ENCODE results near the gene DRGX.

Gene DRGX

DNA sequence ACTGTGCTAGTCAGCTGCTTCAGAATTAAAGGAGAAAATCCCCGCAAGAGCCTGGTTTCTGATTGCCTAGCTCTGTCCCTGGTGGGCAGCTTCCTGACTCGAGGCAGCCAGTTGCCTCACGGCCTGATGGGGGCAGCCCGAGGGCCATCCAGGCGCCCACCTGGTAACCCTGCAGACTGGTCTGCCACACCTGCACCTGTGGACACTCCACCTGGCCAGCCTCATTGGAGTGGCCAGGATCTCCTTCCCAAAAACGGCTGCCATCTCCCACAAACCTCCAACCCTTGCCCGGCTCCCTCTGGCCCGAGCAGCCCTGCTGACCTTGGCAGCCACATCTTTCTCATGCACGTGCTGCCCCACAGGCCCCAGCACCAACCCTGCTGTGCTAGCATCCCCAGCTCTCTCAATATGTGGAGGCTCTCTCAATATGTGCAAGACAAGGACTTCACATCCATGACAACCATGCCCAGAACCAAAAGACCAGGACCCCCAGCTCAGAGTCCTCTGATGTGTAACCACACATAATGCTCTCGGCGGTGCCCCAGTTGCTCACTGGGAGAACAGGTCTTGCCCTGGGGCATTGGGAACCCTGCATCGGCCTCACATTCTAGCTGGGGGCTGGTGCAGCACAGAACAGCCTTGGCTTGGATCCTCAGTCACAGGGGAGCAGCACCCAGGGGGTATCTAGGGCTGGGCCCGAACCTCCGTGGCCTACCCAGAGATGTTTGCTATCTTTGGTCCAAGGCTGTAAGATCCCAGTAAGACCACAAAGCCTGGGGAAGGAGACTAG lies 14.6 kb downstream of the DRGX start:
- no peak for DNase-seq

DNA sequence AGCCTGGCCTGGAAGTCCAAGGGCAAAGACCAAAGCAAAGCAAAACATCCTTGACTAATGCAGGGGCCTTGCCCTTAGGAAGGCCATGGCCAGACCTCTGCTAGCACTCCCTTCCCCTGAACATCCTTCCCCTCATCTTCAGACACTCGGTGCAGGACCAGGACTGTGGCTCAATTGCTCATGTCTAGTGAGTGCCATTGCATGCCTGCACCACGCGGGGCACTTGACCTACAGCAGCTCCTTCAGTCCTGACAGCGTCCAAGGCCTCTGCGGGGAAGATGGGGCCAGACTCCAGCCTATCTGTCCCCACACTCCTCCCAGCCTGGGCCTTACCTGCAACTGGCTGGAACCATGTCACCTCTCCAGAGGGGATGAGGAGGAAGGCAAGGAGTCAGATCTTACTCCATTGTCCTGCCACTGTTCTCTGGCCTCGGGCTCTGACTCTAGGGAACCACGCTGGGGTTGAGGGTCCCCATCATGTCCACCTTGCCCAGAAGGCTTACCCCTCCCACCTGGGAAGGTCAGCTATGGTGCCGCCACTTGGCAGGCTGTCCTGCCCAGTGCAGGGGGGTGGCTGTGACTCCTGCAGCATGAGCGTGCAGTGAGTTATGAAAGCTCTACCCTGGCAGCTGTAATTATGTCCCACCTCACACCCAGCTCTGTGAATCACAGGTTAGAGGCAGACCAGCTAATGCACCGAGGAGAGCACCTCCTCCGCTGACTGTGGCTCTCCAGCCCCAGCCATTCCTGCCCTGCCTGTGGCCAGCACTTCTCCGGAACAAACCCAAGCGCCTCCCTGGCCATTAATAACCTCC lies 16.1 kb downstream of the DRGX start:
- no peak for DNase-seq

GRCh38 chr10:49377256-49377655 lies 18.6 kb downstream of the DRGX start:
- DNase-seq: no peak

- DNase-seq: no peak
Measured at GRCh38 chr10:49375611-49376010, 20.3 kb downstream of the DRGX start.

GRCh38 chr10:49374740-49375139 lies 21.1 kb downstream of the DRGX start:
- DNase-seq: no peak

- DNase-seq: no peak
Measured at GRCh38 chr10:49373361-49373760, 22.5 kb downstream of the DRGX start.

GRCh38 chr10:49371967-49372366 lies 23.9 kb downstream of the DRGX start:
- no peak for DNase-seq

DNA sequence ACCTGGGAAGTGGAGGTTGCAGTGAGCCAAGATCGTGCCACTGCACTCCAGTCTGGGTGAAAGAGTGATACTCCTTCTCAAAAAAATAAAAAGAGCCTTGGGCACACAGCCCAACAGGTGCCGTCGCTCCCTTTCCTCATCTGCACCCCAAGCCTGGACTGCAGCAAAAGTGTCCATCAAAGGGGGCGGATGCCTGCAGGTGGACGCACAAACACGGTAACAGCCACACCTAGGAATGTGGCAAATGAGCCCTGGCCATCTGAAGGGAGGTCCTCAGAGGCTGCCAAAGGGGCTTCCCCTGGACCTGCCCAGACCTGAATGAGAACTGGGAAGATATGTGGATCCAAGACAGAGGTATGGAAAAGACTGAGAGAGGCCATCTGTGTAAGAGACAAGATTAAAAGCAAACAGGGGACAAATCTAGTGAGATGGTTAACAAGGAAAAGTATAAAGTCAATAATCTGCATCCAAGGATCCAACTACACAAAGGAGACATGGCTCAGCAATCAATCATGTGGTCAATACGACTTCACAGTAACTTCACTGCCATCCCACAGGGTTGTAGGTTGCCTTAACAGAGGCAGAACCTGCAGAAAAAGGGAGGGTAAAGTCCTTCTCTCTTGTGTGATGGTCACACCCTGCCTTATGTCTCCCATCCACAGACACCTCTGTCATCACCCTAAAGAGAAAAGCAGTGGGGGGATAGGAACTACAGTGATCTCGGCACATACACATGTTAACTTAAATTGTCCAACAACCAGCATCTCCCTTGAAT lies 25.4 kb downstream of the DRGX start:
- no peak for DNase-seq

- DNase-seq: no peak
Measured at GRCh38 chr10:49369216-49370162, 26.4 kb downstream of the DRGX start.

DNA sequence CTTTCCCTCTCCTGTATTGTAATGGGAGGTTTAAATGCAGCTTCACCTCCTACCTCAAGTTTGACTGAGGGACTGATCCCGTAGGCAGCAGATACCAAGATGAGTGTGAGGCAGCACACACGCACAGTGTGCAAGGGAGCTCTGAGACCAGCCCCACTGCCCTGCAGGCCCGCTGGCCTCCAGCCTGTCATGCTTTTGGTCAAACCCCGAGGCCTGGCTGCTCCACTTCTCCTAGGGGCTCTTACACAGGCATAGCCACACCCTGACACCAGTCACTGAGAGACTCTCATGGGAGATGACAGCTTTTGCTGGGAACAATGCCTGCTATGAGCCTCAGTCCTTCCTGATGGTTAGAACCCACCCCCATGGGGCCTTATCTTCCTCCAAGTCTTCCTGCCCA lies 27.6 kb downstream of the DRGX start:
- DNase-seq: no peak

GRCh38 chr10:49367600-49367999 lies 28.3 kb downstream of the DRGX start:
- DNase-seq: no peak

DNA sequence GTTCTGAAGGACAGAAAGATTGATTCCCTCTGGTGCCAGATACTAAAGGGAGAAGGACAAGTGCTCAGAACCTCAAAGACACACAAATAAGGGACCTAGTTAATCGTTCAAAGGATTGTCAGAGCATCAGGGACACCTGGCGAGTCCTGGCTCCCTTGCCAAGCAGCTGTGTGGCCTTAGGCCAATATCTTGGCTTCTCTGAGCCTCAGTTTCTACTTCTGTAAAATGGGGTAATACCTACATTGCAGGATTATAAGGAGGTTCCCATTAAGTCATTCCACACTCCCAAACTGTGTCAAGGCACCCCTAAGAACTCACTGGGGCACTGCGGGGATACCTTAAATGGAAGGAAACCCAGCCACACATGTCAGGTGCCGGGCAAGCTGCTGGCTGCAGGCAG lies 29.4 kb downstream of the DRGX start:
- DNase-seq: no peak

DNA sequence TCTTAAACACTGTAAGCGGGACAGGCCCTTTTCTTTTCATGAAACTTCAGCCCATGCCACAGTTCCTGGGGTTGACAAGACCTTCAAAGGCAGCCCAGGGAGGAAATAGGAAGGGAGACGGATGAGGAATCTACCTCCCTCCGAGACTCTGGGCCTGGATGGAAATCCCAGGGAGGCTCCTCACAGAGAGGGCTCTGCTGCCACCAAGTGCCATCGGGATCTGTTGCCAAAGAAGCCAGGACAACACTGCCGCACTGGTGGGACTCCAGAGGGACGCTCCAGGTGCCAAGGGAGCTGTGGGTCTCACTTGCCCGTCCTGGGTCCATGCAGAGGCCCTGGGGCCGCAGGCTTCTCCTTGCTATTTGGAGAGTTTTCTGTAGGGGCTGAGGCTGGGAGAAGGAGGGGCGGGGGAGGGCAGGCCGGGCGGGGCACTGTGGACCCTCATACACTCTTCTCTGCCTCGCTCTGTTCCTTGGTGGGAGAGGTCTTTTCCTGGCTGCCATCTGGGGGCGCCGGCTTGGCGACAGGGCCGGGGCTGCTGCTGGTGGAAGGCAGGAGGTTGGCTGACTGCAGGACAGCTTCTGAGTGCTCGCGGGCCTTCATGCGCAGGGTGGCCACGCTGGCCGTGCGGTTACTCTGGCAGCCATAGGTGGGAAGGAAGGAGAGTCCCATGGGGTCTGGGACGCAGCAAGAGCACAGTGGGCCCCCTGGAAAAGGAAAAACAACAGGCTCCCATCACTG lies 30.0 kb downstream of the DRGX start:
- no peak for DNase-seq

DNA sequence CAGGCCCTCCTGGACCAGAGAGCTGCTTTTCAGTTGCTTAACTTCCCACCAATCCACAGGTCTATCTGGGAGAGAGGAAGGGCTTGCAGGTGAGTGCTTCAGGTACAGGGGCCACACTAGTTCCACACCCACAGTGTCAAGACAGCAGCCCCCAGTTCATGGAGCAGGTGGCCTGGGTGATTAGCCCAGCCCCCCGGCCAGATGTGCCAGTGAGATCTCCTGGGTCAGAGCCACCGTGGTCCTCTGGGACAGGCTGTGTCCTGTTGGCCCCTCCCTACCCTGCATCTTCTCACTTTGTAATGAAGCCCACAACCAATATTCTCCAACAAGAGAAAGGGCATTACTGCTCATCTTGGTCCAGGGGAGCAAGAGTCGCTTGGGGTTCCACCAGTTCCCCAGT lies 30.6 kb downstream of the DRGX start:
- DNase-seq: no peak

DNA sequence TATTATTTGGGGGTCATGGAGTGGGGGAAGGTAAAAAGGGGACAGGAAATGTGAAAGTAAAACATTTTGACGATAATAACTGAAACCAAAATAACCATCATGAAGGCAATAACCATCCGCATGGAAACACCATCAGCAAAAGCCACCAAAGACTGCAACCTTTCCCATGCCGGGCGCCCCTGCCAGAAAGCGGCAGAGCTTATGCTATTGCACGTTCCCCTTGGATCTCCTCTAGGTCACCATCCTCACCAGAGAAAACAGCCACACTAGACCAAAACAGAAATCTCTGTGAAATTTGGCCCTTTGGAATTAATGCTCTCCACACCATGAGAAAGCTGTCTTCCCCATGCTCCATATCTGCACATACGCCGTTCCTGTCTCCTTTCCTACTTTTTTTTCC lies 31.1 kb downstream of the DRGX start:
- DNase-seq: no peak

GRCh38 chr10:49364051-49364450 lies 31.8 kb downstream of the DRGX start:
- no peak for DNase-seq

DNA sequence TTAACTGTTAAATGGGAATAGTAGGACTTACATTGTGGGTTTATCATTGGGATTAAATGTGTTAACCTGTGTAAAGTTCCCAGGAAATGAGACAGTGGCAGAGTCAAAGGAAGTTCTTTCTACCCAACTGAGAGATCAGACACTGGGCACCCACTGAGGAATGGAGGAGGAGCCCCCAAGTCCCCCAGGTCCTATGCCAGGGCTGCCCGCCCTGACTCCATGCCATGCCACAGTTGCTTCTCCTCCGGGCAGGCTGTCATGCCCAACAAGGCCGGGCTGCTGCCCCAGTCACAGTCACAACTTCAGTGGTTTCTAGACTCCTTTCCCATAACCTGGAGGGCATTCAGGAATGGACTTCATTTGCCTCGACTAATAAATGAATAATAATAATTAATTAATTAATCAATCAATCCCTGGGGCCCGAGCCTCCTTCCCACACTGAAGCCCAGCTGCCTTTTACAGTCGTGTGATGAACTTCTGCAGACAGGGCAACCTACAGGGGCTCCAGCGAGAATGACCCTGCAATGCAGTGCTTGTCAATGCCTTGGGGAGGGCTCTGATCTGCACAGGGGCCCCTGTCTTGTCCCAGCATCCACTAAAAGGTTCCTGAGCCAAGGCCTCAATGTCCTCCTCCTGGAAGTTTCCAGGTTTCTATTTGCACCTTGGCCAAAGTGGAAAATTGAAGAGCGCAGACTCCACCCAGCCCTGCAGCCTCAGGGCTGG lies 32.4 kb downstream of the DRGX start:
- no peak for DNase-seq

GRCh38 chr10:49362596-49363260 lies 33.2 kb downstream of the DRGX start:
- no peak for DNase-seq

DNA sequence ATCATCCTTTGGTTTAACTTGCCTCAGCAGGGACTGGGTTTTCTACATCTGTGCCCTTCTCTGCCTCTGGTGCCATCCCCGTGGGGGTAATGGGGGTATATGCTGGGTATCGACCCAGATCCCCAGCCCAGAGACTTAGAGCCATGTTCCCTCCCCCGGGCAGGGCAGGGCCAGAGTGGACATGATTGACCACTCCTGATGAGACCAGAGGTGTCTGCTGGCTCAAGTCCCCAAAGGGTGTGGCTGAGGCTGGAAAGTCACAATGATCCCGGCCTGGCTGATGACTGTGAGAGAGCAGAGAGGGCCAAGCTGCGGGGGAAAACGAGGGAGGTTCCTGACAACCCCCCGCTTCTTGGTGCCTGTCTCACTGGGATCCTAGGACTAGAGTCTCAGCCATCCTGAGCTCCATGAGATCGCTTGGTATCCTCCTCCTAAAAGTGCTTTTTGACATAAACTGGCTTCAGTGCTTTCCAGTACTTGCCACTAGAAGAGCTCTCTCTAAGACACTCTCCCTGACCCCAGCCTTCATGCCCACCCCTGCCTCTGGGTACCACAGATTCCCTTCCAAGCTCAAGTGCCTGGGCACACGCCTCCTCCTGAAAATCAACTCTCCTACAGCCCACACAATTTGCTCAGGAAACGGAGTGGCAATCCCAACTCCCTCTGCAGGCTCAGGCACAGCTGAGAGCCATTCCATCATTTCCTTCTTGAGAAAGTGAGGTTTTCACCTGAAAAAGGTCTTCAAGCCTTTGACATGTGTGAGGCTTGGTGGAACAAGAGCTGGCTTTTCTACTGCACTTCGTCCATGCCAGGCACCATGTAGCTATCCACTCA lies 33.9 kb downstream of the DRGX start:
- no peak for DNase-seq

- no peak for DNase-seq
Measured at GRCh38 chr10:49361178-49361554, 34.7 kb downstream of the DRGX start.
